ENCODE results near the gene OAS2.
A peak's percentile ranks its signal among the peaks of the same experiment; 100 is the strongest.

The OAS2 gene

DNA sequence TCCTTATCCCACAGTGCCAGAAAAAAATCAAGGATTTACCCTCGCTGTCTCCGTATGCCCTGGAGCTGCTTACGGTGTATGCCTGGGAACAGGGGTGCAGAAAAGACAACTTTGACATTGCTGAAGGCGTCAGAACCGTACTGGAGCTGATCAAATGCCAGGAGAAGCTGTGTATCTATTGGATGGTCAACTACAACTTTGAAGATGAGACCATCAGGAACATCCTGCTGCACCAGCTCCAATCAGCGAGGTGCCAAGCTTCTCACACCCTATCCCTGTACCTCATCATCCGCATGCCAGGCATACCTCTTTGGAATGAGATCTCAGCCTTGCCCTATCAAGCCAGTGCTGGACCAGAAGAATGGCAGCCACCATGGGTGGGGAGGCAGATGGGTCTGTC, 19.2 kb downstream of the OAS2 start:
- DNase-seq (ENCODE audit: low spot score), result no peak
- TF ChIP-seq, protein P1, sequence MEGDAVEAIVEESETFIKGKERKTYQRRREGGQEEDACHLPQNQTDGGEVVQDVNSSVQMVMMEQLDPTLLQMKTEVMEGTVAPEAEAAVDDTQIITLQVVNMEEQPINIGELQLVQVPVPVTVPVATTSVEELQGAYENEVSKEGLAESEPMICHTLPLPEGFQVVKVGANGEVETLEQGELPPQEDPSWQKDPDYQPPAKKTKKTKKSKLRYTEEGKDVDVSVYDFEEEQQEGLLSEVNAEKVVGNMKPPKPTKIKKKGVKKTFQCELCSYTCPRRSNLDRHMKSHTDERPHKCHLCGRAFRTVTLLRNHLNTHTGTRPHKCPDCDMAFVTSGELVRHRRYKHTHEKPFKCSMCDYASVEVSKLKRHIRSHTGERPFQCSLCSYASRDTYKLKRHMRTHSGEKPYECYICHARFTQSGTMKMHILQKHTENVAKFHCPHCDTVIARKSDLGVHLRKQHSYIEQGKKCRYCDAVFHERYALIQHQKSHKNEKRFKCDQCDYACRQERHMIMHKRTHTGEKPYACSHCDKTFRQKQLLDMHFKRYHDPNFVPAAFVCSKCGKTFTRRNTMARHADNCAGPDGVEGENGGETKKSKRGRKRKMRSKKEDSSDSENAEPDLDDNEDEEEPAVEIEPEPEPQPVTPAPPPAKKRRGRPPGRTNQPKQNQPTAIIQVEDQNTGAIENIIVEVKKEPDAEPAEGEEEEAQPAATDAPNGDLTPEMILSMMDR (IDR thresholded peaks at IDR 0.05; ENCODE audit: extremely low read depth, missing control alignments), result no peak

DNA sequence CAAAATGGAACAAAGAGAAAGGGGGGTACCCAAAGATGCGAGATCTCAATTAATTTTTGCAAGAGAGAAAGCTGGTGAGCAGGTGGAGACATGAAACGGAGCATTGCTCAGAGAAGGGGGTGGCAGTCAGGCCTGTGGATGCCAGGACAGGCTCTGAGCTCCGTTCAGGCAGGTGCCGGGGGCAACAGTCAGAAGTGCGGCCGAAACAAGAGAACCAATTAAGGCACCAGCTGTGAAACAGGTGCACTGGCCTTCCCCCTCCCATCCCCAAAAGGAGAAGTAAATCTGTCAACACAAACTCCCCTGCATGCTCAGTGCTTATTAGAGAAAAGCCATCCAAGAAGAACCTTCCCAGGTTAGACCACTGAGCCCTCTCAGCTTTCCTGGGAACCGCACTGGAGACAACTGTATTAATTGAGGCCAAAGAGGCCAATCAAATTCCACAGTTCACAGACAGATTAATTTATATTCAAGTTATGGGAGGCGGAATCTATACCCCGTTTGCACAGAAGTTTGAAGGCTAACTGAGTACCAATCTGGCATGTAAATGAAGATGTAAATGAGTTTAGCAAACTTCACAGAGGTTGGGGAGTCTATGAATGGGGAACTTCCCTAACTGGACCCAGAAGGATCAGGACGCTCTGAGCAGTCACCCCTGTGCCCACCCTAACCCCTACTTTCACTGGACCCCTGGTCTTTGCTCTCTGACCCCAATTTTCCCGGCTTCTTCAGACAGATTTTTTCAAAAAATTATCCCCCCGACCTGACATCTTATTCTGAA, 20.9 kb downstream of the OAS2 start:
- peak; percentile 53 for DNase-seq (ENCODE audit: low spot score)
- TF ChIP-seq, protein P1 (IDR thresholded peaks at IDR 0.05; ENCODE audit: extremely low read depth, missing control alignments), result no peak

DNA sequence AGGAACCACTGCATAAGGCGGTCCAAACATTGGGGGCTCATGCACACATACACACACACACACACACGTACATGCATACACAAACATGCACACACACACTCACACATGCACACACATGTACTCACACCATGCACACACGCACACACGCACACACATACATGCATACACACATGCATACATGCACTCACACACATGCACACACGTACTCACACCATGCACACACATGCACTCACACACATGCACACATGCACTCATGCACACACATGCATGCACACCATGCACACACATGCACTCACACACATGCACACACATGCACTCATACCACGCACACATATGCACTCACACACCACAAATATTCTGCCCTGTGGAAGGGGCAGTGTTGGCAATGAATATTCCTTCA, 22.1 kb downstream of the OAS2 start:
- TF ChIP-seq, protein P1 (IDR thresholded peaks at IDR 0.05; ENCODE audit: extremely low read depth, missing control alignments), result no peak
- no peak for DNase-seq (ENCODE audit: low spot score)

DNA sequence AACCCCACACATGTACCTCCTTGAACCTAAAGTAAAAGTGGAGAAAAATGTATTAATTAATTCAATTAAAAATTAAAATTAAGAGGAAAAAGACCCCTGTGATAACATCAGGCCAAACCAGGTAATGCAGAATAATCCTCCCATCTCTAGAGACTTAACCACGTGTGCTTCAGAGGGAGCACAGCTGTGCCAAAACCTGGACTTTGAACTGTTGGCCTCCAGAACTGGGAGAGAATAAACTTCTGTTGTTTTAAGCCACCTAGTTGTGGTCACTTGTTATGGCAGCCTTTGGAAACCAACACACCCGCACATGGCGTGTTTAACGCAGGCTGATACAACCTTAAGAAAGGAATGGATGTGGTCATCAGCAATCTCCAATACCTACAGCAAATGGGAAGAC, 23.8 kb downstream of the OAS2 start:
- no peak for DNase-seq (ENCODE audit: low spot score)
- TF ChIP-seq, protein P1 (IDR thresholded peaks at IDR 0.05; ENCODE audit: extremely low read depth, missing control alignments), result no peak

DNA sequence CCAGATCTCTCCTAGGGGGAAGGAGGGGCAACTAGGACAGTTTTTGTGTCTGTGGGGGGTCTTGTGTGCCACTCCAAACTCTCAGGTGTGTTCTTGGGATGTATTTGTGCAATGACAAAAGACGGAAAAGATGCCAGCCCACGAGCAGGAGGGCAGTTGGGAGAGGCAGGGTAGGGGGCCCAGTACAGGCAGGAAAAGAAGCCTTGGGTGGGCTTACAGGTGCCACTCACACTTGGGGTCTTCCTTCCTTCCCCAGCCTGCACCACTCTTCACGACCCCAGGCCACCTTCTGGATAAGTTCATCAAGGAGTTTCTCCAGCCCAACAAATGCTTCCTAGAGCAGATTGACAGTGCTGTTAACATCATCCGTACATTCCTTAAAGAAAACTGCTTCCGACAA, 24.4 kb downstream of the OAS2 start:
- TF ChIP-seq, protein P1 (IDR thresholded peaks at IDR 0.05; ENCODE audit: extremely low read depth, missing control alignments), result no peak
- no peak for DNase-seq (ENCODE audit: low spot score)

DNA sequence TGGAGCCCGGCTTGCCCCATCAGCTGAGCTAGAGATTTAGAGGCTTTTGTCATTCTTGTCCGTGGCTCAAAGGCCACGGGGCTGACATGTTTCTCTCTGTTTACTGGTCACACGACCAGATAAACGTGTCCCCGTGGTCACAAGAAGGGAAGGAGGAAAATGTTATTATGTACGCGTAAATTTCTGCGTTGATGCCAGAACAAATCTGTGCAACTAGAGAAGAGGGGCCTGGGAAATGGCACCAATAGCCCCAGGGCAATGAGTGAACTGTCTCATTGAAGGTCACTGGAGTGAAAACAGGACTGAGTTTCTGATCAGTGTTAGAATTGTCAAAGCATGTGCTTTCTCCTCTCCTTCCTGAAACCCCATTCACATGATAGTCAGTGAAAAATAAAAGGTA, 25.3 kb downstream of the OAS2 start:
- TF ChIP-seq, protein P1 (IDR thresholded peaks at IDR 0.05; ENCODE audit: extremely low read depth, missing control alignments), result no peak
- DNase-seq (ENCODE audit: low spot score), result no peak

DNA sequence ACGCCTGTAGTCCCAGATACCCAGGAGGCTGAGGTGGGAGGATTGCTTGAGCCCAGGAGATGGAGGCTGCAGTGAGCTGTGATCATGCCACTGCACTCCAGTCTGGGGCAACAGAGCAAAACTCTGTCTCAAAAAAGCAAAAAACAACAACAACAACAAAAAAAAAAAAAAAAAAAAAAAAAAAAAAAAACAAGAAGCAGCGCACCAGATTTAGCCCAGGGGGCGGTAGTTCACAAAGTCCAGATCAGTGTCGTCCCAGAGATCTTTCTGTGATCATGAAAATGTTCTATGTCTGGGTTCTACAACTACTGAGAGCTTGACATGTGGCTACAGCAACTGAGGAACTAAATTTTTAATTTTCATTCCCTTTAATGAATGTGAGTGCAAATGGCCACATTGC, 27.4 kb downstream of the OAS2 start:
- TF ChIP-seq, protein P1 (IDR thresholded peaks at IDR 0.05; ENCODE audit: extremely low read depth, missing control alignments), result no peak
- DNase-seq (ENCODE audit: low spot score), result no peak

Measured in GM20000 (cell line).